Measurements from ENCODE around the gene LIG4. TPM values are rescaled to one million over a fixed set of nuclear protein-coding genes. Genes with fewer than 3 reads are reported as not detected.

Gene LIG4
- total RNA-seq, 2 donors from 2014 or later: 7.2 to 9.8 TPM

GRCh38 chr13:108210551-108210950 lies 4.8 kb downstream of the LIG4 start:
- Histone ChIP-seq H3K27ac (no peak overlapping the region), H3K9ac (ENCODE audit: low read depth in 2 of 2, low read length in 2 of 2) (no peak overlapping the region), H3K27me3 (no peaks in the 10 kb centered on the region), H3K9me3 (no peaks in the 10 kb centered on the region), H3K4me1 (peaks cover 3% of the 10 kb centered on the region), H3K36me3 (no peaks in the 10 kb centered on the region), H3K4me3 (no peak overlapping the region)
- intact Hi-C loops (cut with DNase I): no loop called here
- DNase-seq: no peak
- no peak for TF ChIP-seq CTCF (IDR thresholded peaks at IDR 0.05)

GRCh38 chr13:108200781-108201398 lies 14.4 kb downstream of the LIG4 start:
- Histone ChIP-seq H3K27ac (no peak overlapping the region), H3K27me3 (no peaks in the 10 kb centered on the region), H3K4me1 (no peaks in the 10 kb centered on the region), H3K36me3 (no peaks in the 10 kb centered on the region), H3K4me3 (no peak overlapping the region), H3K9ac (ENCODE audit: low read depth in 2 of 2, low read length in 2 of 2) (no peak overlapping the region), H3K9me3 (no peaks in the 10 kb centered on the region)
- TF ChIP-seq CTCF (IDR thresholded peaks at IDR 0.05): no peak
- DNase-seq: no peak
- intact Hi-C loops (cut with DNase I): no loop called here

GRCh38 chr13:108195861-108196260 lies 19.5 kb downstream of the LIG4 start:
- Histone ChIP-seq H3K4me3 (no peak overlapping the region), H3K9ac (ENCODE audit: low read depth in 2 of 2, low read length in 2 of 2) (no peak overlapping the region), H3K4me1 (no peaks in the 10 kb centered on the region)

GRCh38 chr13:108195146-108195545 lies 20.2 kb downstream of the LIG4 start:
- H3K9ac ChIP-seq (ENCODE audit: low read depth in 2 of 2, low read length in 2 of 2): no peak overlapping the region
- intact Hi-C loops (cut with DNase I): no loop called here
- H3K9me3 ChIP-seq: no peaks in the 10 kb centered on the region
- H3K4me3 ChIP-seq: no peak overlapping the region
- no peaks in the 10 kb centered on the region for H3K36me3 ChIP-seq
- no peaks in the 10 kb centered on the region for H3K4me1 ChIP-seq
- no peak for TF ChIP-seq CTCF (IDR thresholded peaks at IDR 0.05)
- no peak overlapping the region for H3K27ac ChIP-seq
- no peak for DNase-seq
- H3K27me3 ChIP-seq: no peaks in the 10 kb centered on the region

More at GRCh38 chr13:108195861-108196260, 19.5 kb downstream of the LIG4 start:
- intact Hi-C loops (cut with DNase I): no loop called here
- DNase-seq: no peak
- TF ChIP-seq CTCF (IDR thresholded peaks at IDR 0.05): no peak
- no peaks in the 10 kb centered on the region for H3K27me3 ChIP-seq
- no peaks in the 10 kb centered on the region for H3K36me3 ChIP-seq
- H3K9me3 ChIP-seq: no peaks in the 10 kb centered on the region
- no peak overlapping the region for H3K27ac ChIP-seq

- Histone ChIP-seq H3K36me3 (no peaks in the 10 kb centered on the region), H3K4me1 (no peaks in the 10 kb centered on the region), H3K9ac (ENCODE audit: low read depth in 2 of 2, low read length in 2 of 2) (no peak overlapping the region), H3K4me3 (no peak overlapping the region), H3K9me3 (no peaks in the 10 kb centered on the region), H3K27me3 (no peaks in the 10 kb centered on the region), H3K27ac (no peak overlapping the region)
- TF ChIP-seq CTCF (IDR thresholded peaks at IDR 0.05): no peak
- intact Hi-C loops (cut with DNase I): no loop called here
- no peak for DNase-seq
These were observed 20.9 kb downstream of the LIG4 start for GRCh38 chr13:108194435-108194936.
